GM21390 (cell line): ENCODE measurements around the gene PXDC1.
"Not testable (repeated sequence)": the region's sequence is repeated elsewhere in the genome, so short reads cannot be mapped to it uniquely, and the experiment has no call there.

Experiments
- ATAC-seq: cut with Tn5 transposase; IDR thresholded peaks from one replicate; pipeline ENCODE4 v1.9.1; 2021; ENCODE audit not compliant: unreplicated experiment

PXDC1 gene

GRCh38 chr6:3782876-3783832 lies 31.6 kb upstream of the PXDC1 start:
- ATAC-seq: no peak

GRCh38 chr6:3781504-3781903 lies 30.0 kb upstream of the PXDC1 start:
- no peak for ATAC-seq

- ATAC-seq: no peak
These were observed 28.0 kb upstream of the PXDC1 start for GRCh38 chr6:3779574-3779849.

GRCh38 chr6:3778701-3779573 lies 27.4 kb upstream of the PXDC1 start:
- ATAC-seq: no peak

GRCh38 chr6:3777730-3778461 lies 26.4 kb upstream of the PXDC1 start:
- ATAC-seq: no peak

GRCh38 chr6:3776881-3777507 lies 25.5 kb upstream of the PXDC1 start:
- ATAC-seq: no peak

- ATAC-seq: no peak
These were observed 24.3 kb upstream of the PXDC1 start for GRCh38 chr6:3775847-3776246.

- no peak for ATAC-seq
These were observed 23.9 kb upstream of the PXDC1 start for GRCh38 chr6:3775386-3775785.

GRCh38 chr6:3773678-3774298 lies 22.3 kb upstream of the PXDC1 start:
- no peak for ATAC-seq

GRCh38 chr6:3772127-3772999 lies 20.9 kb upstream of the PXDC1 start:
- ATAC-seq: not testable (repeated sequence)

- ATAC-seq: no peak
These were observed 20.0 kb upstream of the PXDC1 start for GRCh38 chr6:3771407-3772011.

GRCh38 chr6:3770023-3770720 lies 18.7 kb upstream of the PXDC1 start:
- ATAC-seq: no peak

- no peak for ATAC-seq
These were observed 18.1 kb upstream of the PXDC1 start for GRCh38 chr6:3769610-3770009.

- no peak for ATAC-seq
These were observed 17.0 kb upstream of the PXDC1 start for GRCh38 chr6:3768502-3768901.

- ATAC-seq: not testable (repeated sequence)
These were observed 16.0 kb upstream of the PXDC1 start for GRCh38 chr6:3767483-3767882.

GRCh38 chr6:3766214-3766613 lies 14.7 kb upstream of the PXDC1 start:
- no peak for ATAC-seq

GRCh38 chr6:3765415-3765814 lies 13.9 kb upstream of the PXDC1 start:
- ATAC-seq: no peak

GRCh38 chr6:3764516-3765335 lies 13.2 kb upstream of the PXDC1 start:
- no peak for ATAC-seq
